ENCODE measurements around the gene TPK1.
"Not testable (repeated sequence)": the region's sequence is repeated elsewhere in the genome, so short reads cannot be mapped to it uniquely, and the experiment has no call there.

The TPK1 gene

GRCh38 chr7:144777889-144778288 lies 58.0 kb downstream of the TPK1 start:
- H3K27ac Mint-ChIP-seq; H3K27me3 Mint-ChIP-seq; DNase-seq; ATAC-seq (replicated peaks); H3K36me3 Mint-ChIP-seq; H3K4me3 Mint-ChIP-seq; H3K9me3 Mint-ChIP-seq: not testable (repeated sequence)
- H3K4me1 Mint-ChIP-seq, result peaks cover 13 to 29% of the 10 kb centered on the region in 2 donors

GRCh38 chr7:144777005-144777839 lies 58.6 kb downstream of the TPK1 start:
- DNase-seq (no peak), ATAC-seq (replicated peaks) (no peak)
- H3K9me3 Mint-ChIP-seq, result peaks cover 4 to 9% of the 10 kb centered on the region in 2 donors
- H3K27me3 Mint-ChIP-seq, result no peaks in the 10 kb centered on the region
- peaks cover 13 to 29% of the 10 kb centered on the region in 2 donors for H3K4me1 Mint-ChIP-seq
- H3K27ac Mint-ChIP-seq, result no peak overlapping the region
- no peak overlapping the region for H3K4me3 Mint-ChIP-seq
- H3K36me3 Mint-ChIP-seq, result peaks cover 5 to 7% of the 10 kb centered on the region in 2 donors

- H3K27ac Mint-ChIP-seq, result no peak overlapping the region
- H3K36me3 Mint-ChIP-seq, result peaks cover 5 to 7% of the 10 kb centered on the region in 2 donors
- H3K4me1 Mint-ChIP-seq, result peaks cover 15 to 26% of the 10 kb centered on the region in 2 donors
- no peaks in the 10 kb centered on the region for H3K27me3 Mint-ChIP-seq
- DNase-seq (no peak), ATAC-seq (replicated peaks) (no peak)
- peaks cover 4 to 9% of the 10 kb centered on the region in 2 donors for H3K9me3 Mint-ChIP-seq
- no peak overlapping the region for H3K4me3 Mint-ChIP-seq
These were observed 59.4 kb downstream of the TPK1 start for GRCh38 chr7:144776447-144776846.

GRCh38 chr7:144775749-144776148 lies 60.1 kb downstream of the TPK1 start:
- no peaks in the 10 kb centered on the region for H3K27me3 Mint-ChIP-seq
- H3K9me3 Mint-ChIP-seq, result peaks cover 4 to 9% of the 10 kb centered on the region in 2 donors
- DNase-seq (no peak), ATAC-seq (replicated peaks) (no peak)
- H3K36me3 Mint-ChIP-seq, result peaks cover 5 to 7% of the 10 kb centered on the region in 2 donors
- no peak overlapping the region for H3K4me3 Mint-ChIP-seq
- H3K27ac Mint-ChIP-seq, result no peak overlapping the region
- H3K4me1 Mint-ChIP-seq, result peaks cover 18 to 31% of the 10 kb centered on the region in 2 donors

- DNase-seq, result no peak
- no peak for ATAC-seq (replicated peaks)
- peaks cover 14 to 19% of the 10 kb centered on the region in 2 donors for H3K4me1 Mint-ChIP-seq
- H3K9me3 Mint-ChIP-seq, result peaks cover 0 to 3% of the 10 kb centered on the region in 2 donors
- no peaks in the 10 kb centered on the region for H3K27me3 Mint-ChIP-seq
- no peak overlapping the region for H3K27ac Mint-ChIP-seq
- no peaks in the 10 kb centered on the region for H3K36me3 Mint-ChIP-seq
- H3K4me3 Mint-ChIP-seq, result no peak overlapping the region
These were observed 63.9 kb downstream of the TPK1 start for GRCh38 chr7:144771927-144772326.

GRCh38 chr7:144771174-144771573 lies 64.7 kb downstream of the TPK1 start:
- ATAC-seq (replicated peaks), result no peak
- Mint-ChIP-seq H3K36me3 (no peaks in the 10 kb centered on the region), H3K4me3 (no peak overlapping the region), H3K9me3 (peaks cover 0 to 3% of the 10 kb centered on the region in 2 donors), H3K27ac (no peak overlapping the region), H3K27me3 (no peaks in the 10 kb centered on the region), H3K4me1 (peaks cover 14 to 17% of the 10 kb centered on the region in 2 donors)
- DNase-seq, result no peak

- H3K9me3 Mint-ChIP-seq, result no peaks in the 10 kb centered on the region
- peaks cover 0 to 2% of the 10 kb centered on the region in 2 donors for H3K36me3 Mint-ChIP-seq
- H3K27me3 Mint-ChIP-seq, result no peaks in the 10 kb centered on the region
- DNase-seq (no peak), ATAC-seq (replicated peaks) (no peak)
- no peak overlapping the region for H3K4me3 Mint-ChIP-seq
- peaks cover 5 to 10% of the 10 kb centered on the region in 2 donors for H3K4me1 Mint-ChIP-seq
- H3K27ac Mint-ChIP-seq, result no peak overlapping the region
These were observed 66.5 kb downstream of the TPK1 start for GRCh38 chr7:144769352-144769751.

- H3K4me1 Mint-ChIP-seq, result peaks cover 5 to 10% of the 10 kb centered on the region in 2 donors
- no peak overlapping the region for H3K4me3 Mint-ChIP-seq
These were observed 67.2 kb downstream of the TPK1 start for GRCh38 chr7:144768633-144769032.

GRCh38 chr7:144763291-144763690 lies 72.6 kb downstream of the TPK1 start:
- Mint-ChIP-seq H3K9me3 (no peaks in the 10 kb centered on the region), H3K27ac (no peak overlapping the region), H3K36me3 (peaks cover 16 to 19% of the 10 kb centered on the region in 2 donors), H3K4me3 (no peak overlapping the region), H3K4me1 (no peaks in the 10 kb centered on the region), H3K27me3 (no peaks in the 10 kb centered on the region)
- no peak for ATAC-seq (replicated peaks)
- no peak for DNase-seq

More at GRCh38 chr7:144768633-144769032, 67.2 kb downstream of the TPK1 start:
- ATAC-seq (replicated peaks) (no peak), DNase-seq (no peak)
- Mint-ChIP-seq H3K9me3 (no peaks in the 10 kb centered on the region), H3K27ac (no peak overlapping the region), H3K27me3 (no peaks in the 10 kb centered on the region), H3K36me3 (peaks cover 4 to 6% of the 10 kb centered on the region in 2 donors)

- Mint-ChIP-seq H3K4me1 (no peaks in the 10 kb centered on the region), H3K27ac (no peak overlapping the region), H3K36me3 (peaks cover 16 to 19% of the 10 kb centered on the region in 2 donors), H3K9me3 (no peaks in the 10 kb centered on the region), H3K4me3 (no peak overlapping the region), H3K27me3 (no peaks in the 10 kb centered on the region)
- DNase-seq, result no peak
- no peak for ATAC-seq (replicated peaks)
These were observed 73.0 kb downstream of the TPK1 start for GRCh38 chr7:144762853-144763252.

- H3K36me3 Mint-ChIP-seq, result peaks cover 21 to 22% of the 10 kb centered on the region in 2 donors
- no peak for ATAC-seq (replicated peaks)
These were observed 74.4 kb downstream of the TPK1 start for GRCh38 chr7:144761493-144761892.

GRCh38 chr7:144759653-144760052 lies 76.2 kb downstream of the TPK1 start:
- peaks cover 19 to 22% of the 10 kb centered on the region in 2 donors for H3K36me3 Mint-ChIP-seq
- H3K9me3 Mint-ChIP-seq, result peaks cover 1 to 3% of the 10 kb centered on the region in 2 donors
- DNase-seq, result no peak
- H3K4me1 Mint-ChIP-seq, result peaks cover 8 to 10% of the 10 kb centered on the region in 2 donors
- H3K4me3 Mint-ChIP-seq, result no peak overlapping the region
- H3K27me3 Mint-ChIP-seq, result no peaks in the 10 kb centered on the region
- no peak for ATAC-seq (replicated peaks)
- no peak overlapping the region for H3K27ac Mint-ChIP-seq

More at GRCh38 chr7:144761493-144761892, 74.4 kb downstream of the TPK1 start:
- no peaks in the 10 kb centered on the region for H3K27me3 Mint-ChIP-seq
- H3K4me3 Mint-ChIP-seq, result no peak overlapping the region
- H3K4me1 Mint-ChIP-seq, result no peaks in the 10 kb centered on the region
- DNase-seq, result no peak
- H3K27ac Mint-ChIP-seq, result no peak overlapping the region
- H3K9me3 Mint-ChIP-seq, result peaks cover 1 to 3% of the 10 kb centered on the region in 2 donors

- no peak overlapping the region for H3K4me3 Mint-ChIP-seq
- ATAC-seq (replicated peaks), result no peak
- peaks cover under 1 to 5% of the 10 kb centered on the region in 2 donors for H3K36me3 Mint-ChIP-seq
- H3K4me1 Mint-ChIP-seq, result peaks cover 0 to 11% of the 10 kb centered on the region in 2 donors
- peaks cover 3% of the 10 kb centered on the region in 2 donors for H3K9me3 Mint-ChIP-seq
- H3K27me3 Mint-ChIP-seq, result no peaks in the 10 kb centered on the region
- H3K27ac Mint-ChIP-seq, result no peak overlapping the region
- DNase-seq, result no peak
These were observed 87.9 kb downstream of the TPK1 start for GRCh38 chr7:144747936-144748335.

GRCh38 chr7:144738708-144739314 lies 97.0 kb downstream of the TPK1 start:
- Mint-ChIP-seq H3K36me3 (peaks cover 2% of the 10 kb centered on the region in 2 donors), H3K27me3 (no peaks in the 10 kb centered on the region), H3K9me3 (no peaks in the 10 kb centered on the region), H3K4me1 (peaks cover 6 to 11% of the 10 kb centered on the region in 2 donors), H3K27ac (no peak overlapping the region), H3K4me3 (no peak overlapping the region)
- ATAC-seq (replicated peaks), result peak; percentile 63 to 76
- DNase-seq, result no peak

- H3K4me3 Mint-ChIP-seq, result no peak overlapping the region
- peaks cover 6 to 11% of the 10 kb centered on the region in 2 donors for H3K4me1 Mint-ChIP-seq
- H3K27ac Mint-ChIP-seq, result no peak overlapping the region
- H3K9me3 Mint-ChIP-seq, result no peaks in the 10 kb centered on the region
- ATAC-seq (replicated peaks) (no peak), DNase-seq (no peak)
- peaks cover 0 to 2% of the 10 kb centered on the region in 2 donors for H3K36me3 Mint-ChIP-seq
- H3K27me3 Mint-ChIP-seq, result no peaks in the 10 kb centered on the region
These were observed 97.7 kb downstream of the TPK1 start for GRCh38 chr7:144738146-144738545.
